Measurements from ENCODE around the gene DTNB. TPM values are rescaled to one million over a fixed set of nuclear protein-coding genes. Genes with fewer than 3 reads are reported as not detected.

The DTNB gene
- total RNA-seq, 1 donor from 2014 or later: 28.9 TPM

DNA sequence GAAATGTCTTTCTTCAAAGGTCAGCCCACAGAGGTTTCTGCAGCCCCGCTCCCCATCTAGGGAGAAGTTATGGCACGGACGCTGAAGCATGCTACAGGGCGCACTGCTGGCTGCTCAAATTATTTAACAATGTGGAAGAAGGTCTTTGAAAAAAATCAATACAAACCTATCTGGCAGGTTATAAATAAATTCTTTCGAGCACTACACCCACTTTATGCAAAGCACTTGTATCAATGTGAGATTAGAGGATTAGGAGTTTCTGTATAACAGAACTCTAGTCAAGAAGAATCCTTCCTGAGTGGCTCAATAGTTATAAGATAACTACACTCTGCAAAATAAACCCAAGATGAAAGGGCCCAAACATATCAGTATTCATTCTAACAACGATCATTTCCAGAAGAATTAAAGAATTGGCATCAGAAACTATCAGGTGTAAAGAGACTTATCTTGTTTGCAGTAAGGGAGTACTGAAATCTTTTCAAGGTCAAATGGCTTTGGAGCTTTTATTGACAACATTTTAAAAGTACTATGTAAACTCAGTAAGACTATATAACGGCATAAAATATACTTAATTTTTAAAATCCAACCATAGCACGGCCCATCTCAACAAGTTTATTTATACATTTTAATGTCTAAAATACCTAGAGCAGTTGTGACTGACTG, 228.6 kb downstream of the DTNB start:
- Mint-ChIP-seq H3K4me1 (peaks cover 41% of the 10 kb centered on the region), H3K27ac (peak overlapping the region; percentile 22), H3K36me3 (ENCODE audit: low read depth) (peaks cover 10% of the 10 kb centered on the region), H3K4me3 (peak overlapping the region; percentile 17), H3K9me3 (no peaks in the 10 kb centered on the region), H3K27me3 (no peaks in the 10 kb centered on the region)
- intact Hi-C loops (cut with micrococcal nuclease): no loop called here
- ATAC-seq (ENCODE audit: low read depth): no peak
- ChIA-PET POLR2A (interaction anchor here (1.4 kb wide), 1 partner anchor 20 kb away, joined by 3 read pairs; no protein-coding TSS in a partner anchor), CTCF (interaction anchor here (1.6 kb wide), 1 partner anchor 83 kb away, joined by 4 read pairs; no protein-coding TSS in a partner anchor)
- DNase-seq: no peak
- no peak for TF ChIP-seq CTCF (IDR thresholded peaks at IDR 0.05)

DNA sequence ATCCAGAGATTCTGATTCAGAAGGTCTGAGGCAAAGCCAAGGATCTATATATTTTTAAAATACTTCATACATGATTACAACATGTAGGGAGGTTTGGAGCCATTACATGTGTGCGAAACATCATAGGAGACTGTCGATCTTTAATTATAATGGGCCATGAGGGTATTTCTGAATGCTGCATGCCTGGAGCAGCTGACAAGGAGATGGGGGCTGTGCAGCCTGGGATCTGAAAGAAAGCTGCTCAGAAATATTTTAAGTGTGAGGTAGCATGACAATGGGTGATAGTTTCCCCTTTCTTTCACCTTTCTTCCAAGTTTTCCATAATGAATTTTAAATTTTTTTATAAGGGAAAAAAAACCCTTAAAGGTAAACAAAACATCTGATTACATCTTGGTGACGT, 229.6 kb downstream of the DTNB start:
- POLR2A ChIA-PET: interaction anchor here (0.6 to 2.0 kb wide), 4 partner anchors 9 to 33 kb away, joined by 4 to 6 read pairs (median 4); no protein-coding TSS in a partner anchor
- peaks cover 4% of the 10 kb centered on the region for H3K36me3 Mint-ChIP-seq (ENCODE audit: low read depth)
- DNase-seq (no peak), ATAC-seq (ENCODE audit: low read depth) (no peak)
- H3K4me1 Mint-ChIP-seq: peaks cover 34% of the 10 kb centered on the region
- H3K27me3 Mint-ChIP-seq: no peaks in the 10 kb centered on the region
- no peak overlapping the region for H3K4me3 Mint-ChIP-seq
- no peak overlapping the region for H3K27ac Mint-ChIP-seq
- intact Hi-C loops (cut with micrococcal nuclease): loop anchor here (2.0 kb wide), 1 partner anchor 21 kb away; no protein-coding TSS in a partner anchor
- CTCF ChIA-PET: interaction anchor here (0.7 kb wide), 1 partner anchor 27 kb away, joined by 3 read pairs; no protein-coding TSS in a partner anchor
- TF ChIP-seq CTCF (IDR thresholded peaks at IDR 0.05): no peak
- no peaks in the 10 kb centered on the region for H3K9me3 Mint-ChIP-seq

DNA sequence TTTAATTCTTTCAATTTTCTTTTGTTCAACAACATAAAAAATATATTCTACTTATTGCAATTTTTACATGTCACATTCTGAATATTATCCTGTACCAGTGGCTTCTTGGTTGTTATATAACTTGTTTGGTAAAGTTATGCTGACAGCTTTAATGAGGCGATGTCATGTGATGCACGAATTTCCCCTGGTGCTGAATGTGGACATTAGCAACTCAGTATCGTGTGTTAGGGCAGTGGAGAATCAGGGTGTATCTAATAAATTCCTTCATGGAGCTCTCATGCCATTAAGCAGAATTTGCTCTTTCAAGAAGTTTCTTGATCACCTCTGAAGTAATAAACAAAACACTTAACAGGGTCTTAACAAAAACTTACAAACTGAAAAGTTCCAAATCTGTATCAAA, 232.0 kb downstream of the DTNB start:
- Mint-ChIP-seq H3K9me3 (no peaks in the 10 kb centered on the region), H3K36me3 (ENCODE audit: low read depth) (peaks cover 5% of the 10 kb centered on the region), H3K27ac (no peak overlapping the region), H3K27me3 (no peaks in the 10 kb centered on the region), H3K4me3 (no peak overlapping the region), H3K4me1 (peaks cover 38% of the 10 kb centered on the region)
- DNase-seq (no peak), ATAC-seq (ENCODE audit: low read depth) (no peak)
- POLR2A ChIA-PET: no interaction called here
- CTCF ChIA-PET: no interaction called here
- intact Hi-C loops (cut with micrococcal nuclease): no loop called here
- TF ChIP-seq CTCF (IDR thresholded peaks at IDR 0.05): no peak

- no peaks in the 10 kb centered on the region for H3K27me3 Mint-ChIP-seq
- no peaks in the 10 kb centered on the region for H3K9me3 Mint-ChIP-seq
- no peak overlapping the region for H3K27ac Mint-ChIP-seq
- peaks cover 20% of the 10 kb centered on the region for H3K4me1 Mint-ChIP-seq
- TF ChIP-seq CTCF (IDR thresholded peaks at IDR 0.05): no peak
- H3K36me3 Mint-ChIP-seq (ENCODE audit: low read depth): peaks cover 17% of the 10 kb centered on the region
- ATAC-seq (ENCODE audit: low read depth) (no peak), DNase-seq (no peak)
- CTCF ChIA-PET: no interaction called here
- no peak overlapping the region for H3K4me3 Mint-ChIP-seq
- intact Hi-C loops (cut with micrococcal nuclease): no loop called here
- POLR2A ChIA-PET: no interaction called here
These were observed 234.6 kb downstream of the DTNB start for GRCh38 chr2:25438793-25439192.

DNA sequence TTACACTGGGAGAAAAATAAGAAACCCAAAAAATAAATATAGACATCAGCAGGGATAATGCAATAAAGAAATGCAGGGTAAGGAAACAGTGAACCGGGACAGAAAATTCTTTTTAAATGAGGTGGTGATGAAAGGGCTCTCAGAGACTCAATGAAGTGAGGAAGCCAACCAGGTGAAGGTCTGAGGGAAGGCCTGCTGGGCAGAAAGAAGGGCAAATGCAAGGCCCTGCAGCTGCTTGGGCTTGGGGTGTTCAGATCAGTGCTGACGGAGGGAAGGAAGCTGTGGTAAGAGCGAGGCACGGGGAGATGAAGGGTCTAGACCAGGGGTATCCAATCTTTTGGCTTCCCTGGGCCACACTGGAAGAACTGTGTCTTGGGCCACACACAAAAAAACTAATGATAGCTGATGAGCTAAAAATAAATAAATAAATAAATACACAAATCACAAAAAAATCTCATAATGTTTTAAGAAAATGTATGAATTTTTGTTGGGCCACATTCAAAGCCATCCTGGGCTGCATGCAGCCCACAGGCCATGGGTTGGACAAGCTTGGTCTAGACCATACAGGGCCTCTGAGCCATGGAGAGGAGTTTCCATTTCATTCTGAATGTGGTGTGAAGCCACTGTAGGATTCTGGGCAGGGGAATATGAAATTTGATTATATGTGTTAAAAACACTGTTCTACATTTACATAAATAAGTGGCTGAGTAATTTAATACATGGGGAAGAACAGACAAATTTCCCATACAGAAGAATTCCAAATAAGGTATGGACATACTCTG, 235.3 kb downstream of the DTNB start:
- no peaks in the 10 kb centered on the region for H3K27me3 Mint-ChIP-seq
- intact Hi-C loops (cut with micrococcal nuclease): no loop called here
- ATAC-seq (ENCODE audit: low read depth): no peak

More for the DNA sequence above, 235.3 kb downstream of the DTNB start:
- no peak overlapping the region for H3K27ac Mint-ChIP-seq
- ChIA-PET POLR2A (interaction anchor here (0.6 to 0.9 kb wide), 3 partner anchors 19 to 76 kb away, joined by 3 read pairs; no protein-coding TSS in a partner anchor), CTCF (no interaction called here)
- DNase-seq: no peak
- no peak for TF ChIP-seq CTCF (IDR thresholded peaks at IDR 0.05)
- peaks cover 20% of the 10 kb centered on the region for H3K4me1 Mint-ChIP-seq
- peaks cover 20% of the 10 kb centered on the region for H3K36me3 Mint-ChIP-seq (ENCODE audit: low read depth)
- H3K4me3 Mint-ChIP-seq: no peak overlapping the region
- H3K9me3 Mint-ChIP-seq: no peaks in the 10 kb centered on the region

All from activated B cell treated with CpG ODN at 0.5 μM for 24 hours (primary cell).